Tibial nerve (tissue), 4 donors: ENCODE data around the gene CCK. TPM values are rescaled to one million over a fixed set of nuclear protein-coding genes. Genes with fewer than 3 reads are reported as not detected.
A peak's percentile ranks its signal among the peaks of the same experiment; 100 is the strongest.

Source experiments
- DNase-seq, 2 donors: peaks; one replicate each; pipeline ENCODE4 v3.0.0-alpha.2; 2019; ENCODE audit warnings: low spot score in 2 of 2
- H3K27ac ChIP-seq, 4 donors: fragments of 200-600 bp; sonication (generic) in 3 of 4; one replicate each; pipeline ENCODE4 v1.5.1; 2017 to 2019; ENCODE audit warnings: mild to moderate bottlenecking in 1 of 4
- H3K27me3 ChIP-seq, 2 donors: fragments of 200-600 bp; sonication (generic) in 1 of 2; one replicate each; pipeline versions ENCODE4 v1.5.1 to v1.6.0; 2017 to 2019
- H3K36me3 ChIP-seq, 3 donors: fragments of 200-600 bp; sonication (generic); one replicate each; pipeline ENCODE4 v1.5.1; 2018 to 2019
- H3K4me1 ChIP-seq, 4 donors: fragments of 200-600 bp; sonication (generic) in 3 of 4; one replicate each; pipeline ENCODE4 v1.5.1; 2017 to 2019
- H3K4me3 ChIP-seq, 4 donors: fragments of 200-600 bp; sonication (generic) in 3 of 4; one replicate each; pipeline ENCODE4 v1.5.1; 2017 to 2019; ENCODE audit warnings: mild to moderate bottlenecking in 1 of 4, moderate library complexity in 1 of 4
- H3K9me3 ChIP-seq, 4 donors: fragments of 200-600 bp; sonication (generic) in 3 of 4; one replicate each; pipeline ENCODE4 v1.5.1; 2017 to 2019
- EP300 ChIP-seq, 2 donors: sonication (generic); formaldehyde crosslinking; IDR thresholded peaks; one replicate each; pipeline ENCODE4 v1.6.1; 2017; ENCODE audit warnings: antibody characterized with exemption in 2 of 2, mild to moderate bottlenecking in 1 of 2
- POLR2A ChIP-seq, 2 donors: fragments of 450-650 bp; IDR thresholded peaks; one replicate each; pipeline ENCODE4 v1.6.1; 2017; ENCODE audit warnings: antibody characterized with exemption in 2 of 2, mild to moderate bottlenecking in 2 of 2, moderate library complexity in 2 of 2
- WGBS, 2 donors: methylation state at CpG; one replicate each; pipeline ENCODE4 v1.1.5; 2018; 5-methylcytosine and 5-hydroxymethylcytosine counted together
- total RNA-seq, 4 donors: library from RNA; depleted of rRNA; stranded (reverse); fragments of >200 nt; gene quantifications; one replicate each; pipeline ENCODE4 v1.1.0, GENCODE V29; 2016
- TF ChIP-seq, protein P1 (sequence below), 5 experiments: fragments of 200-600 bp in 3 of 5; fragments of 450-650 bp in 2 of 5; sonication (generic) in 3 of 5; IDR thresholded peaks; one replicate each; pipeline ENCODE4 v1.5.1; 2016 to 2019; ENCODE audit warnings: antibody characterized with exemption in 5 of 5, mild to moderate bottlenecking in 3 of 5, moderate library complexity in 2 of 5

CCK gene
- total RNA-seq, 4 donors from 2014 or later = not detected

DNA sequence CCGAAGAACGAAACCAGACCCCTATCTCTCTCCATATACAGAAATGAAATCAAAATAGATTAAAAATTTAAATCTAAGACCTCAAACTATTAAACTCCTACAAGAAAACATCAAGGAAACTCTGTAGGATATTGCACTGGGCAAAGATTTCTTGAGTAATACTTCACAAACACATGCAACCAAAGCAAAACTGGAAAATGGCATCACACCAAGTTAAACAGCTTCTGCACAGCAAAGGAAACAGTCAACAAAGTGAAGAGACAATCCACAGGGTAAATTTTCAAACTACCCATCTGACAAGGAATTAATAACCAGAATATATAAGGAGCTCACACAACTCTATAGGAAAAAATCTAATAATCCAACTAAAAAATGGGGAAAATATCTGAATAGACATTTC lies 29.4 kb downstream of the CCK start:
- H3K36me3 ChIP-seq = no peaks in the 10 kb centered on the region
- no peak overlapping the region for H3K27ac ChIP-seq
- H3K27me3 ChIP-seq = no peaks in the 10 kb centered on the region
- no peaks in the 10 kb centered on the region for H3K4me1 ChIP-seq
- WGBS, 2 donors = 94 to 95% methylated on average over 2 of the region's 2 CpGs
- peaks cover 0 to 31% (median 4%) of the 10 kb centered on the region in 4 donors for H3K9me3 ChIP-seq
- no peak overlapping the region for H3K4me3 ChIP-seq
- TF ChIP-seq, protein P1, sequence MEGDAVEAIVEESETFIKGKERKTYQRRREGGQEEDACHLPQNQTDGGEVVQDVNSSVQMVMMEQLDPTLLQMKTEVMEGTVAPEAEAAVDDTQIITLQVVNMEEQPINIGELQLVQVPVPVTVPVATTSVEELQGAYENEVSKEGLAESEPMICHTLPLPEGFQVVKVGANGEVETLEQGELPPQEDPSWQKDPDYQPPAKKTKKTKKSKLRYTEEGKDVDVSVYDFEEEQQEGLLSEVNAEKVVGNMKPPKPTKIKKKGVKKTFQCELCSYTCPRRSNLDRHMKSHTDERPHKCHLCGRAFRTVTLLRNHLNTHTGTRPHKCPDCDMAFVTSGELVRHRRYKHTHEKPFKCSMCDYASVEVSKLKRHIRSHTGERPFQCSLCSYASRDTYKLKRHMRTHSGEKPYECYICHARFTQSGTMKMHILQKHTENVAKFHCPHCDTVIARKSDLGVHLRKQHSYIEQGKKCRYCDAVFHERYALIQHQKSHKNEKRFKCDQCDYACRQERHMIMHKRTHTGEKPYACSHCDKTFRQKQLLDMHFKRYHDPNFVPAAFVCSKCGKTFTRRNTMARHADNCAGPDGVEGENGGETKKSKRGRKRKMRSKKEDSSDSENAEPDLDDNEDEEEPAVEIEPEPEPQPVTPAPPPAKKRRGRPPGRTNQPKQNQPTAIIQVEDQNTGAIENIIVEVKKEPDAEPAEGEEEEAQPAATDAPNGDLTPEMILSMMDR (IDR thresholded peaks at IDR 0.05) = no peak
- TF ChIP-seq EP300 (IDR thresholded peaks at IDR 0.05) = no peak
- DNase-seq = no peak

DNA sequence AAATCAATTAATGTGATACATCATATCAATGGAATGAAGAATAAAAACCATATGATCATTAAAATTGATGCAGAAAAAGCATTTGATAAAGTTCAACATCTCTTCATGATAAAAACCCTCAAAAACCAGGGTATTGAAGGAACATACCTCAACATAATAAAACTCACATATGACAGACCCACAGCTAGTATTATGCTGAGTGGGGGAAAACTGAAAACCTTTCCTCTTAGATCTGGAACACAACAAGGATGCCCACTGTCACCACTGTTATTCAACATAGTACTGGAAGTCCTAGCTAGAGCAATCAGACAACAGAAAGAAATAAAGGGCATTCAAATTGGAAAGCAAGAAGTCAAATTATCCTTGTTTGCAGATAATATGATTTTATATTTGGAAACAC lies 30.5 kb downstream of the CCK start:
- TF ChIP-seq POLR2A (IDR thresholded peaks at IDR 0.05) = no peak
- TF ChIP-seq EP300 (IDR thresholded peaks at IDR 0.05) = no peak
- TF ChIP-seq, protein P1 (IDR thresholded peaks at IDR 0.05) = no peak
- DNase-seq = no peak
- no peaks in the 10 kb centered on the region for H3K27me3 ChIP-seq
- H3K4me3 ChIP-seq = no peak overlapping the region
- no peaks in the 10 kb centered on the region for H3K36me3 ChIP-seq
- H3K4me1 ChIP-seq = no peaks in the 10 kb centered on the region
- H3K9me3 ChIP-seq = peaks cover 0 to 31% (median 4%) of the 10 kb centered on the region in 4 donors
- H3K27ac ChIP-seq = no peak overlapping the region

DNA sequence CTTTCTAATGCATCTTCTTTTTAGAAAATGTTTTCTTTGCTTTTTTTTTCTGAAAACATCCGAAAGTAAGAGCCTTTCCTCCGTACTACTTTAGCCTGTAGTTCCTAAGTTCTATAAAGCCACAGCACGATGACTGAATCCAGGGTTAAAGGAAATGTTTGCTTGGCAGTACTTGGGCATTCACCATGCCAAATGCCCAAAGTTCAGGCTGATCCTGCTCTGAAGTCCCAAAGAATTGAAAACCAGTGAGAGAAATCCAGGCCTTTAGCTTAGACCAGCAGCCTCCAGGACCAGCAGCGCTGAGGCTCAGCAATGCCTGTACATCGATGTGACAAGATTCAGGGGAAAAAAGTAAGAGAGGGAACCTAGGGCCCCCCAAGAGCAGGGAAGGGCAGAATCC lies 35.1 kb downstream of the CCK start:
- Histone ChIP-seq H3K4me3 (no peak overlapping the region), H3K36me3 (no peaks in the 10 kb centered on the region), H3K9me3 (no peaks in the 10 kb centered on the region), H3K27ac (no peak overlapping the region), H3K4me1 (peaks cover 0 to 13% (median 0%) of the 10 kb centered on the region in 4 donors), H3K27me3 (no peaks in the 10 kb centered on the region)
- DNase-seq = no peak
- WGBS, 2 donors = 79 to 85% methylated on average over 5 of the region's 5 CpGs
- TF ChIP-seq EP300 (IDR thresholded peaks at IDR 0.05) (no peak), POLR2A (IDR thresholded peaks at IDR 0.05) (no peak)
- TF ChIP-seq, protein P1 (IDR thresholded peaks at IDR 0.05) = no peak

DNA sequence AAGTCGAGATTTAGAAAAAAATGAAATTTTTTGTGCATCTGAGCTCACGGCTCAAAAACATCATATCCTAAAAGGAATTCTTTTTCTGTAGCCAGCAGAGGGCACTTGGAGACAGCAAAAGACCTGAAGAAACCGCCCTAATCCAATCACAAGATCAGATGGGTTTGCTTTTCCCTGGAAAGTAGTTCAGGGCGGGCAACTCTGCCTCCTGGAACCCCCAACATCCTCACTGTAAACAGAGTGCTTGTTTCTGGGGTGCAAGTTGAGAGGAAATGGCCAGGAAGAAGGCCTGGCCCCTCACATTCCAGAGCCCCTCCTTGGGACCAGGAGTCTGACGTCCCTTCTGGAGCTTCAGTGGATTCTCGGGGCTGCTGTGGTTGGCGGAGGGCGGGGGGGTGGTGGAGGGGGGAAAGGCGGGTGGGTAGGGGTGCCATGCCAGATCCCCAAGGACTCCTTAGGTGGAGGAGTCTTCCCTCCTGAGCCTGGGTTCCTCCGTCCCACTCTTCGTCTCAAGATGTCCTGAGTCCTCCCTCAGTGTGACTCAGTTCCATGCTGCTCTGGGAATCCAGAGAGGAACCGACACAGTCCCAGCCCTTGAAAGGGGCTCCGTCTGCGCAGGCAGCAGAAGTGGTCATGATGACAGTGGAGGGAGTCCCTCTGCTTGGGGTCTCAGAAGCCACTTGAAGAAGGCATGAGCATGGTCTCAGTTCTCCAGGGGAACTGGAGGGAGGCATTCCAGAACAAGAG lies 35.9 kb downstream of the CCK start:
- TF ChIP-seq, protein P1 (IDR thresholded peaks at IDR 0.05) = peak; percentile 33 to 75 (median 39)
- TF ChIP-seq POLR2A (IDR thresholded peaks at IDR 0.05) = no peak
- no peak for TF ChIP-seq EP300 (IDR thresholded peaks at IDR 0.05)
- 42 to 46% methylated on average over 13 to 14 of the region's 14 CpGs for WGBS, 2 donors

DNA sequence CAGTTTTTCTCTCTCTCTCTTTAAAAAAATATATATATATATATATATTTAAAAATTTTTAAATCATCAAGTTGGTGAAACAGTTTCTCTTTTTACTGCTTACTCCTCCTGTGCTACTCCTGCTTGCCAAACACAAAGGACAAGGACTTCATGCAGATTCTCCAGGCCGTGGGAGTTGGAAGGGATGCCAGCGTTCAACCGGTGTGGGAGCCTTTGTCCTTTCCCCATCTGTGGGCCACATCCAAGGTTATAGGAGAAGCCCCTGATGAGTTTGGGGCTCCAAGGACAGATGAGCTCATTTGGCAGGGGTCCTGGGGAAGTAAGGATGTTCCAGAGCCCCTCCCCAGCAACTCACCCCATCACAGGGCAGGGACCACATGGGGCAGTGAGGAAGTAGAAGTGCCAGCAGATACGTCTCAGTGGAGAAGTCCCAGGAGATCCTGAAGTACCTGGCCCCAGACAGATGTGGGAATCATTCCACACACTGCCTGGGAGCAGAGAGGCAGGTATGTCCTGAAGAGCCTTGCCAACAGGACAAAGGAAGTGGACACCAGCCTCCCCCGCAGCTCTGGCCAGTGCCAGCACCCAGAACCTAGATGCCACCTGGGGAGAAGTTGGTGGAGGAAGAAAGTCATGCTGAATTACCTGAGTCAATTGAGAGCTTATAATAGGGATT lies 36.6 kb downstream of the CCK start:
- no peak overlapping the region for H3K27ac ChIP-seq
- DNase-seq = no peak
- H3K4me1 ChIP-seq = peaks cover 0 to 13% (median 0%) of the 10 kb centered on the region in 4 donors
- H3K4me3 ChIP-seq = no peak overlapping the region
- H3K36me3 ChIP-seq = peaks cover 0 to 13% (median 0%) of the 10 kb centered on the region in 3 donors
- H3K9me3 ChIP-seq = no peaks in the 10 kb centered on the region
- no peaks in the 10 kb centered on the region for H3K27me3 ChIP-seq
- TF ChIP-seq, protein P1 (IDR thresholded peaks at IDR 0.05) = no peak
- TF ChIP-seq EP300 (IDR thresholded peaks at IDR 0.05) = no peak
- no peak for TF ChIP-seq POLR2A (IDR thresholded peaks at IDR 0.05)
- WGBS, 2 donors = 40 to 47% methylated on average over 5 of the region's 5 CpGs

More for the DNA sequence above, 35.9 kb downstream of the CCK start:
- no peak overlapping the region for H3K27ac ChIP-seq
- peak in 1 of 2 donors; percentile 22 for DNase-seq
- peaks cover 0 to 13% (median 0%) of the 10 kb centered on the region in 4 donors for H3K4me1 ChIP-seq
- H3K36me3 ChIP-seq = peaks cover 0 to 6% (median 0%) of the 10 kb centered on the region in 3 donors
- H3K4me3 ChIP-seq = peak overlapping the region in 1 of 4 donors; percentile 19
- no peaks in the 10 kb centered on the region for H3K27me3 ChIP-seq
- no peaks in the 10 kb centered on the region for H3K9me3 ChIP-seq
